HEK293 (cell line): ENCODE results near the gene CLEC16A.
A peak's percentile ranks its signal among the peaks of the same experiment; 100 is the strongest.

Source experiments
- CTCF ChIA-PET: fragments of 350-600 bp; formaldehyde crosslinking; extraction: SDS; loops from one replicate; lab custom pipeline; 2021; ENCODE audit warnings: antibody characterized with exemption; lab: Yijun Ruan, JAX
- POLR2A ChIA-PET: fragments of 300-600 bp; formaldehyde crosslinking; extraction: SDS; loops from one replicate; lab custom pipeline; 2020; ENCODE audit warnings: antibody characterized with exemption, inconsistent platforms; lab: Yijun Ruan, JAX
- H3K27ac ChIP-seq: fragments of 200-500 bp; sonication (Bioruptor generic); 2 replicates; pipeline ENCODE4 v1.5.1; 2014; ENCODE audit warnings: low read depth, low read length, control low read depth, inconsistent platforms; ENCODE audit errors: extremely low read depth
- H3K36me3 ChIP-seq, 2 experiments: fragments of 200-500 bp in 1 of 2; sonication (Bioruptor generic) in 1 of 2; 1 replicate in 1 of 2; 2 replicates in 1 of 2; pipeline ENCODE4 v1.5.1; 2014 to 2017; ENCODE audit warnings: inconsistent platforms in 2 of 2, low read length in 2 of 2; ENCODE audit not compliant: control insufficient read depth in 2 of 2, insufficient read depth in 1 of 2
- H3K4me1 ChIP-seq: fragments of 200-500 bp; sonication (Bioruptor generic); 2 replicates; pipeline ENCODE4 v1.5.1; 2014; ENCODE audit warnings: mild to moderate bottlenecking, low read length, inconsistent platforms; ENCODE audit not compliant: control insufficient read depth, insufficient read depth
- H3K4me3 ChIP-seq: 2 replicates; pipeline ENCODE4 v1.5.1; 2011; ENCODE audit warnings: low read depth, mild to moderate bottlenecking, control low read depth, low read length, moderate library complexity
- H3K9me3 ChIP-seq: fragments of 200-500 bp; sonication (Bioruptor generic); 2 replicates; pipeline ENCODE4 v1.5.1; 2014; ENCODE audit warnings: low read depth, low read length, inconsistent platforms; ENCODE audit not compliant: control insufficient read depth, insufficient read depth
- EGR2 ChIP-seq: fragments of 450-650 bp; formaldehyde crosslinking; IDR thresholded peaks from 2 replicates; pipeline ENCODE4 v1.5.1; 2016; ENCODE audit warnings: low read depth, missing biosample characterization, missing genetic modification characterization
- KLF1 ChIP-seq: fragments of 450-650 bp; formaldehyde crosslinking; IDR thresholded peaks from 2 replicates; pipeline ENCODE4 v1.5.1; 2016; ENCODE audit warnings: missing biosample characterization, missing genetic modification characterization
- KLF10 ChIP-seq: fragments of 450-650 bp; IDR thresholded peaks from 2 replicates; pipeline ENCODE4 v1.5.1; 2018; ENCODE audit warnings: missing biosample characterization, mild to moderate bottlenecking, missing genetic modification characterization
- KLF9 ChIP-seq: fragments of 450-650 bp; formaldehyde crosslinking; IDR thresholded peaks from 2 replicates; pipeline ENCODE4 v1.5.1; 2016; ENCODE audit warnings: missing biosample characterization, missing genetic modification characterization, low read depth
- OSR2 ChIP-seq: fragments of 450-650 bp; formaldehyde crosslinking; IDR thresholded peaks from 2 replicates; pipeline ENCODE4 v1.5.1; 2016; ENCODE audit warnings: missing biosample characterization, missing genetic modification characterization
- ZNF114 ChIP-seq: fragments of 450-650 bp; formaldehyde crosslinking; IDR thresholded peaks from 2 replicates; pipeline ENCODE4 v1.5.0; 2017; ENCODE audit warnings: missing biosample characterization, missing genetic modification characterization
- ZNF140 ChIP-seq: fragments of 450-650 bp; formaldehyde crosslinking; IDR thresholded peaks from 2 replicates; pipeline ENCODE4 v1.5.1; 2016; ENCODE audit warnings: missing biosample characterization, missing genetic modification characterization
- ZNF24 ChIP-seq: fragments of 450-650 bp; formaldehyde crosslinking; IDR thresholded peaks from 2 replicates; pipeline ENCODE4 v1.5.1; 2016; ENCODE audit warnings: missing biosample characterization, missing genetic modification characterization
- ZNF292 ChIP-seq: fragments of 450-650 bp; formaldehyde crosslinking; IDR thresholded peaks from 2 replicates; pipeline ENCODE4 v1.5.1; 2016; ENCODE audit warnings: low read depth, missing biosample characterization, missing genetic modification characterization, borderline replicate concordance
- ZNF366 ChIP-seq: fragments of 450-650 bp; formaldehyde crosslinking; conservative IDR thresholded peaks from 2 replicates; pipeline ENCODE4 v1.5.1; 2016; ENCODE audit warnings: missing biosample characterization, missing genetic modification characterization
- ZNF433 ChIP-seq: fragments of 450-650 bp; formaldehyde crosslinking; IDR thresholded peaks from 2 replicates; pipeline ENCODE4 v1.5.1; 2016; ENCODE audit warnings: missing biosample characterization, missing genetic modification characterization, low read depth
- ZNF530 ChIP-seq: fragments of 450-650 bp; formaldehyde crosslinking; IDR thresholded peaks from 2 replicates; pipeline ENCODE4 v1.5.1; 2016; ENCODE audit warnings: low read depth, missing biosample characterization, missing genetic modification characterization
- ZNF843 ChIP-seq: fragments of 450-650 bp; formaldehyde crosslinking; IDR thresholded peaks from 2 replicates; pipeline ENCODE4 v1.5.1; 2016; ENCODE audit warnings: missing biosample characterization, missing genetic modification characterization
- TF ChIP-seq, protein P1 (sequence below): fragments of 450-650 bp; formaldehyde crosslinking; IDR thresholded peaks from 2 replicates; pipeline ENCODE4 v1.5.1; 2016; ENCODE audit warnings: missing biosample characterization, missing genetic modification characterization
- TF ChIP-seq, protein P2 (sequence below): IDR thresholded peaks from 2 replicates; pipeline ENCODE4 v1.6.1; 2011; ENCODE audit warnings: mild to moderate bottlenecking, low read depth, low read length, borderline replicate concordance
- TF ChIP-seq, protein P3 (sequence below): fragments of 450-650 bp; formaldehyde crosslinking; IDR thresholded peaks from 2 replicates; pipeline ENCODE4 v1.5.1; 2016; ENCODE audit warnings: missing biosample characterization, missing genetic modification characterization
- TF ChIP-seq, protein P4 (sequence below): fragments of 450-650 bp; formaldehyde crosslinking; IDR thresholded peaks from 2 replicates; pipeline ENCODE4 v1.5.1; 2017; ENCODE audit warnings: missing biosample characterization, missing genetic modification characterization

CLEC16A gene

DNA sequence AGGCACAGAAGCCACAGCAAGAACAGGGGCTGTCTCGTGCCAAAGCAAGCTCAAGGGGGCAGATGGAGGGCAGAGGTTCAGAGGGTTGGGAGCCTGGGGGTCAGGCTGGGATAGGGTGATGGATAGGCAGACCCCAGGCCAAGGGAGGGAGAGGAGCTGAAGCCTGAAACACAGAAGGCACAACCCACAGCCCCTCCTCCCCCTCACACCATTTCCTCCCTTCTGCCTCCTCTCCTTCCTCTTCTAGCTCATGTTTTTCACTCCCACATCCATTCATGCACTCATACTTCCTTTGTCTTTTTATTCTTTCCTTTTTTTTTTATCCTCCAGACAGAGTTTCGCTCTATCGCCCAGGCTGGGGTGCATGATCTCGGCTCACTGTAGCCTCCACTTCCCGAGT lies 250.5 kb downstream of the CLEC16A start:
- POLR2A ChIA-PET: no interaction called here
- no peak overlapping the region for H3K4me3 ChIP-seq
- H3K9me3 ChIP-seq: no peaks in the 10 kb centered on the region
- no peak for TF ChIP-seq ZNF292 (tag by site-specific recombination)
- TF ChIP-seq, protein P1, sequence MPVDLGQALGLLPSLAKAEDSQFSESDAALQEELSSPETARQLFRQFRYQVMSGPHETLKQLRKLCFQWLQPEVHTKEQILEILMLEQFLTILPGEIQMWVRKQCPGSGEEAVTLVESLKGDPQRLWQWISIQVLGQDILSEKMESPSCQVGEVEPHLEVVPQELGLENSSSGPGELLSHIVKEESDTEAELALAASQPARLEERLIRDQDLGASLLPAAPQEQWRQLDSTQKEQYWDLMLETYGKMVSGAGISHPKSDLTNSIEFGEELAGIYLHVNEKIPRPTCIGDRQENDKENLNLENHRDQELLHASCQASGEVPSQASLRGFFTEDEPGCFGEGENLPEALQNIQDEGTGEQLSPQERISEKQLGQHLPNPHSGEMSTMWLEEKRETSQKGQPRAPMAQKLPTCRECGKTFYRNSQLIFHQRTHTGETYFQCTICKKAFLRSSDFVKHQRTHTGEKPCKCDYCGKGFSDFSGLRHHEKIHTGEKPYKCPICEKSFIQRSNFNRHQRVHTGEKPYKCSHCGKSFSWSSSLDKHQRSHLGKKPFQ (tag by site-specific recombination): no peak
- no peak for TF ChIP-seq ZNF24 (tag by site-specific recombination)
- TF ChIP-seq, all 188 proteins: peak for 0
- CTCF ChIA-PET: no interaction called here
- Histone ChIP-seq H3K36me3 (no peaks in the 10 kb centered on the region), H3K27ac (no peak overlapping the region), H3K4me1 (no peaks in the 10 kb centered on the region)

DNA sequence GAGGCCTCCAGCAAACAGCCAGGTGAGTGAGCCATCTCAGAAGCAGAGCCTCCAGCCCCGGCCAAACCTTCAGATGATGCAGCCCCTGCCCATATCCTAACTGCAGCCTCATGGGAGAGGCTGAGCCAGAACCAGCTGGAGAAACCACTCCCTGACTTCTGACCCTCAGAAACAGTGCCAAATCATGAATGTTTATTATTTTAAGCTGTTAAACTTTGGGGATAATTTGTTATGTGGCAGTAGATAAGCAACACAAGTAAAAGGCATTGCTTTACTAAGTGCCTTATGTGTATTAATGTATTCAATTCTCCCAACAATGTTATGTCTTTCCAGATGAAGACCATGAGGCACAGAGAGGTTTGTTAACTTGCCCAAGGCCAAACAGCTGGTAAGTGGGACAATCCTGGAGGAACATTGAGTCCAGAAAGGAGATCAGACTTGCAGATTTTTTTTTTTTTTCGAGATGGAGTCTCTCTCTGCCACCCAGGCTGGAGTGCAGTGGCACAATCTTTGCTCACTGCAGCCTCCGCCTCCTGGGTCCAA lies 252.0 kb downstream of the CLEC16A start:
- Histone ChIP-seq H3K9me3 (no peaks in the 10 kb centered on the region), H3K36me3 (no peaks in the 10 kb centered on the region)
- TF ChIP-seq ZNF114 (tag by site-specific recombination) (no peak), ZNF140 (tag by site-specific recombination) (no peak), ZNF843 (tag by site-specific recombination) (no peak)
- TF ChIP-seq, protein P2, sequence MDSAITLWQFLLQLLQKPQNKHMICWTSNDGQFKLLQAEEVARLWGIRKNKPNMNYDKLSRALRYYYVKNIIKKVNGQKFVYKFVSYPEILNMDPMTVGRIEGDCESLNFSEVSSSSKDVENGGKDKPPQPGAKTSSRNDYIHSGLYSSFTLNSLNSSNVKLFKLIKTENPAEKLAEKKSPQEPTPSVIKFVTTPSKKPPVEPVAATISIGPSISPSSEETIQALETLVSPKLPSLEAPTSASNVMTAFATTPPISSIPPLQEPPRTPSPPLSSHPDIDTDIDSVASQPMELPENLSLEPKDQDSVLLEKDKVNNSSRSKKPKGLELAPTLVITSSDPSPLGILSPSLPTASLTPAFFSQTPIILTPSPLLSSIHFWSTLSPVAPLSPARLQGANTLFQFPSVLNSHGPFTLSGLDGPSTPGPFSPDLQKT: no peak
- TF ChIP-seq, protein P3, sequence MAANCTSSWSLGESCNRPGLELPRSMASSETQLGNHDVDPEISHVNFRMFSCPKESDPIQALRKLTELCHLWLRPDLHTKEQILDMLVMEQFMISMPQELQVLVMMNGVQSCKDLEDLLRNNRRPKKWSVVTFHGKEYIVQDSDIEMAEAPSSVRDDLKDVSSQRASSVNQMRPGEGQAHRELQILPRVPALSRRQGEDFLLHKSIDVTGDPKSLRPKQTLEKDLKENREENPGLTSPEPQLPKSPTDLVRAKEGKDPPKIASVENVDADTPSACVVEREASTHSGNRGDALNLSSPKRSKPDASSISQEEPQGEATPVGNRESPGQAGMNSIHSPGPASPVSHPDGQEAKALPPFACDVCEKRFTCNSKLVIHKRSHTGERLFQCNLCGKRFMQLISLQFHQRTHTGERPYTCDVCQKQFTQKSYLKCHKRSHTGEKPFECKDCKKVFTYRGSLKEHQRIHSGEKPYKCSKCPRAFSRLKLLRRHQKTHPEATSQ (tag by site-specific recombination): no peak
- TF ChIP-seq, all 188 proteins: peak for 0
- POLR2A ChIA-PET: no interaction called here
- Histone ChIP-seq H3K27ac (no peak overlapping the region), H3K4me1 (no peaks in the 10 kb centered on the region), H3K4me3 (no peak overlapping the region)
- CTCF ChIA-PET: interaction anchor here (1.1 kb wide), 1 partner anchor 22 kb away, joined by 3 read pairs; no protein-coding TSS in a partner anchor

DNA sequence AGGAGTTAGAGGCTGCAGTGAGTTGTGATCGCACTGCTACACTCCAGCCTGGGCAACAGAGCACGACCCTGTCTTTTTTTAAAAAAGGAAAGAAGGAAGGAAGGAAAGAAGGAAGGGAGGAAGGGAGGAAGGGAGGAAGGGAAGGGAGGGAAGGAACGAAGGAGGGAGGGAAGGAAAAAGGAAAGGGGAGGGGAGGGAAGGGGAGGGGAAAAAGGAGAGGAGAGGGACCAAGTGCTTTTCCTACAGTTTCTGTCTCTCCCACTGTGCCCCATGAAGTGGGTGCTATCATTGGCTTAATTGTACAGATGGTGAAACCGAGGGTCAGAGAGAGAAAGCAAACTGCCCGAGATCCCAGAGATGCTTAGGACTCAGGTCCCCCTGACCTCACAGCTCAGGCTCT lies 254.0 kb downstream of the CLEC16A start:
- TF ChIP-seq ZNF366 (tag by site-specific recombination): peak; percentile 55
- TF ChIP-seq, protein P4, sequence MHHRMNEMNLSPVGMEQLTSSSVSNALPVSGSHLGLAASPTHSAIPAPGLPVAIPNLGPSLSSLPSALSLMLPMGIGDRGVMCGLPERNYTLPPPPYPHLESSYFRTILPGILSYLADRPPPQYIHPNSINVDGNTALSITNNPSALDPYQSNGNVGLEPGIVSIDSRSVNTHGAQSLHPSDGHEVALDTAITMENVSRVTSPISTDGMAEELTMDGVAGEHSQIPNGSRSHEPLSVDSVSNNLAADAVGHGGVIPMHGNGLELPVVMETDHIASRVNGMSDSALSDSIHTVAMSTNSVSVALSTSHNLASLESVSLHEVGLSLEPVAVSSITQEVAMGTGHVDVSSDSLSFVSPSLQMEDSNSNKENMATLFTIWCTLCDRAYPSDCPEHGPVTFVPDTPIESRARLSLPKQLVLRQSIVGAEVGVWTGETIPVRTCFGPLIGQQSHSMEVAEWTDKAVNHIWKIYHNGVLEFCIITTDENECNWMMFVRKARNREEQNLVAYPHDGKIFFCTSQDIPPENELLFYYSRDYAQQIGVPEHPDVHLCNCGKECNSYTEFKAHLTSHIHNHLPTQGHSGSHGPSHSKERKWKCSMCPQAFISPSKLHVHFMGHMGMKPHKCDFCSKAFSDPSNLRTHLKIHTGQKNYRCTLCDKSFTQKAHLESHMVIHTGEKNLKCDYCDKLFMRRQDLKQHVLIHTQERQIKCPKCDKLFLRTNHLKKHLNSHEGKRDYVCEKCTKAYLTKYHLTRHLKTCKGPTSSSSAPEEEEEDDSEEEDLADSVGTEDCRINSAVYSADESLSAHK (tag by site-specific recombination): no peak
- ChIA-PET CTCF (interaction anchor here (0.6 to 0.9 kb wide), 2 partner anchors 20 to 44 kb away, joined by 3 read pairs; no protein-coding TSS in a partner anchor), POLR2A (no interaction called here)

DNA sequence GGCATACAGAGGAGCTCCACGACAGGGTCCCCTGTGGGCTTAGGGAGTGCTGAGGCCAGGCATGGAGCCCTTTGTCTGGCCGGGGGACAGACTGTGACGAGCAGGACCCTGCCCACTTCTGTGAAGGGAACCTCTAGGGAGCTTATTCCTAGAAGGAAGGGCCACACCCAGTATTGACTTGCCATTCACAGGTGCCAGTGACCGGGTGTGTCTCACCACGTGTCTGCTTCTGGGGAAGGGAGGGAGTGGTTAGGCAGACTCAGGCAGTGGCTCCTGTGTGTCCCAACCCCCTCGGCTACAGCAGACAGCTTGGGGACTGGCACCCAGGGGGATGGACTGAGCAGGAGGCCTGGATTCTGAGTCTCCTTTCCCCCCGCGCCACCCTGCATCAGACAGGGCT lies 254.5 kb downstream of the CLEC16A start:
- ChIA-PET POLR2A (no interaction called here), CTCF (interaction anchor here (0.6 kb wide), 1 partner anchor 45 kb away, joined by 3 read pairs; no protein-coding TSS in a partner anchor)
- H3K4me1 ChIP-seq: no peaks in the 10 kb centered on the region
- H3K9me3 ChIP-seq: no peaks in the 10 kb centered on the region
- no peak overlapping the region for H3K27ac ChIP-seq
- H3K4me3 ChIP-seq: no peak overlapping the region
- H3K36me3 ChIP-seq: no peaks in the 10 kb centered on the region
- 0 out of 2 replicates have a peak, but pooled peaks have one; percentile 26 for TF ChIP-seq KLF10 (tag by site-specific recombination)
- TF ChIP-seq KLF9 (tag by site-specific recombination): 0 out of 2 replicates have a peak, but pooled peaks have one; percentile 41
- peak; percentile 92 for TF ChIP-seq KLF1 (tag by site-specific recombination)
- TF ChIP-seq EGR2: no peak
- TF ChIP-seq ZNF24 (tag by site-specific recombination): no peak
- no peak for TF ChIP-seq ZNF433 (tag by site-specific recombination)
- 0 out of 2 replicates have a peak, but pooled peaks have one; percentile 26 for TF ChIP-seq OSR2 (tag by site-specific recombination)
- TF ChIP-seq ZNF530 (tag by site-specific recombination): no peak
- TF ChIP-seq, protein P4 (tag by site-specific recombination): no peak

More for the DNA sequence above, 254.0 kb downstream of the CLEC16A start:
- Histone ChIP-seq H3K9me3 (no peaks in the 10 kb centered on the region), H3K36me3 (no peaks in the 10 kb centered on the region), H3K4me1 (no peaks in the 10 kb centered on the region), H3K27ac (no peak overlapping the region), H3K4me3 (no peak overlapping the region)
